ENCODE results near the gene IAH1. TPM values are rescaled to one million over a fixed set of nuclear protein-coding genes. Genes with fewer than 3 reads are reported as not detected.

The IAH1 gene
- polyA plus RNA-seq, 2 of the 4 experiments (the other 2 are of a cell fraction) = 75.4 to 163 TPM

GRCh38 chr2:9494081-9494480 is 19.7 kb downstream of the IAH1 start:
- ChIA-PET CTCF (interaction anchor here (1.2 kb wide), 1 partner anchor 12 kb away, joined by 3 read pairs; no protein-coding TSS in a partner anchor), POLR2A (no interaction called here)
- no peak overlapping the region for H3K4me3 ChIP-seq
- WGBS (ENCODE audit: missing lambda C conversion rate) = 94% methylated on average over 1 of the region's 1 CpG
- DNase-seq (ENCODE audit: low read depth in 1 of 2, low spot score in 1 of 2) = no peak
- no peak overlapping the region for H3K4me2 ChIP-seq
- peaks cover 3% of the 10 kb centered on the region; the same call in 1 of the 3 replicates for H3K4me1 ChIP-seq
- no peaks in the 10 kb centered on the region for H3K9me3 ChIP-seq
- ATAC-seq = no peak
- no peak overlapping the region for H3K27ac ChIP-seq
- FAIRE-seq = no peak
- no peak for TF ChIP-seq CHD2 (IDR thresholded peaks at IDR 0.05; ENCODE audit: low read length, partially characterized antibody)
- TF ChIP-seq RCOR1 (IDR thresholded peaks at IDR 0.05; ENCODE audit: low read depth, low read length) = no peak
- no peak for TF ChIP-seq CEBPB (IDR thresholded peaks at IDR 0.05)
- TF ChIP-seq GATA3 (IDR thresholded peaks at IDR 0.05; ENCODE audit: borderline replicate concordance) = no peak
- TF ChIP-seq HOXB5 (CRISPR knock-in tag; IDR thresholded peaks at IDR 0.05) = no peak
- no peak for TF ChIP-seq CHD4 (IDR thresholded peaks at IDR 0.05; ENCODE audit: borderline replicate concordance)
- no peak for TF ChIP-seq ZNF302 (CRISPR knock-in tag; IDR thresholded peaks at IDR 0.05)
- no peak for TF ChIP-seq KDM1A (IDR thresholded peaks at IDR 0.05; ENCODE audit: low read depth)
- TF ChIP-seq MYC (IDR thresholded peaks at IDR 0.05; ENCODE audit: borderline replicate concordance, low read length) = no peak
- no peak for TF ChIP-seq RNF2 (IDR thresholded peaks at IDR 0.05; ENCODE audit: borderline replicate concordance, low read depth)
- TF ChIP-seq REST (IDR thresholded peaks at IDR 0.05) = no peak
- no peak for TF ChIP-seq MAFK (IDR thresholded peaks at IDR 0.05; ENCODE audit: partially characterized antibody)
- TF ChIP-seq EHF (CRISPR knock-in tag; IDR thresholded peaks at IDR 0.05) = no peak
- TF ChIP-seq ZC3H11A (IDR thresholded peaks at IDR 0.05) = no peak
- no peak for TF ChIP-seq PHF8 (IDR thresholded peaks at IDR 0.05; ENCODE audit: borderline replicate concordance, low read depth)
- TF ChIP-seq NFE2L2 (conservative IDR thresholded peaks at IDR 0.05; ENCODE audit: low read length) = no peak
- no peak for TF ChIP-seq RAD21 (conservative IDR thresholded peaks at IDR 0.05 in 1 of 2, IDR thresholded peaks at IDR 0.05 in 1 of 2)
- no peak for TF ChIP-seq SREBF2 (IDR thresholded peaks at IDR 0.05)
- TF ChIP-seq FOSB (CRISPR knock-in tag; IDR thresholded peaks at IDR 0.05) = no peak
- TF ChIP-seq, protein P1, sequence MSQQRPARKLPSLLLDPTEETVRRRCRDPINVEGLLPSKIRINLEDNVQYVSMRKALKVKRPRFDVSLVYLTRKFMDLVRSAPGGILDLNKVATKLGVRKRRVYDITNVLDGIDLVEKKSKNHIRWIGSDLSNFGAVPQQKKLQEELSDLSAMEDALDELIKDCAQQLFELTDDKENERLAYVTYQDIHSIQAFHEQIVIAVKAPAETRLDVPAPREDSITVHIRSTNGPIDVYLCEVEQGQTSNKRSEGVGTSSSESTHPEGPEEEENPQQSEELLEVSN (IDR thresholded peaks at IDR 0.05; ENCODE audit: borderline replicate concordance, low read depth) = no peak

GRCh38 chr2:9497017-9497416 is 22.7 kb downstream of the IAH1 start:
- Histone ChIP-seq H3K27ac (no peak overlapping the region), H3K9me3 (no peaks in the 10 kb centered on the region), H3K4me1 (no peaks in the 10 kb centered on the region), H3K4me2 (no peak overlapping the region), H3K4me3 (no peak overlapping the region)
- WGBS (ENCODE audit: missing lambda C conversion rate) = 96% methylated on average over 4 of the region's 4 CpGs
- ATAC-seq = peak in 1 of 2 experiments; percentile 11; a peak in 2 of 6 replicates
- CTCF ChIA-PET = interaction anchor here (0.9 kb wide), 1 partner anchor 15 kb away, joined by 3 read pairs; no protein-coding TSS in a partner anchor
- POLR2A ChIA-PET = no interaction called here
- TF ChIP-seq RAD21 (conservative IDR thresholded peaks at IDR 0.05 in 1 of 2, IDR thresholded peaks at IDR 0.05 in 1 of 2) = no peak
- TF ChIP-seq EHF (CRISPR knock-in tag; IDR thresholded peaks at IDR 0.05) = no peak
- TF ChIP-seq HDAC2 (IDR thresholded peaks at IDR 0.05) = no peak
- TF ChIP-seq FOSL2 (IDR thresholded peaks at IDR 0.05) = no peak
- peak; percentile 46; the same call in 1 of the 2 replicates for TF ChIP-seq FOSL2 (CRISPR knock-in tag; IDR thresholded peaks at IDR 0.05)
- no peak for TF ChIP-seq EHMT2 (IDR thresholded peaks at IDR 0.05; ENCODE audit: low read depth)
- no peak for TF ChIP-seq HOXB5 (CRISPR knock-in tag; IDR thresholded peaks at IDR 0.05)
- no peak for TF ChIP-seq JUNB (IDR thresholded peaks at IDR 0.05)
- TF ChIP-seq JUN (IDR thresholded peaks at IDR 0.05) = no peak
- FAIRE-seq = no peak
- DNase-seq (ENCODE audit: low read depth in 1 of 2, low spot score in 1 of 2) = no peak
